Parathyroid adenoma (tissue), 2 donors: ENCODE results near the gene CTSE.
"Not testable (repeated sequence)": the region's sequence is repeated elsewhere in the genome, so short reads cannot be mapped to it uniquely, and the experiment has no call there.

Source experiments
- H2AFZ ChIP-seq: fragments of 300-600 bp; sonication (generic); one replicate; pipeline ENCODE4 v1.7.0; 2017; ENCODE audit warnings: antibody characterized with exemption, mild to moderate bottlenecking
- H3K27ac ChIP-seq: fragments of 300-600 bp; sonication (generic); one replicate; pipeline ENCODE4 v1.7.0; 2017
- H3K27me3 ChIP-seq: fragments of 300-600 bp; sonication (generic); one replicate; pipeline ENCODE4 v1.7.0; 2017; ENCODE audit warnings: low read length; ENCODE audit not compliant: control insufficient read depth, insufficient read depth
- H3K36me3 ChIP-seq: fragments of 300-600 bp; sonication (generic); one replicate; pipeline ENCODE4 v1.7.0; 2017; ENCODE audit warnings: low read length; ENCODE audit not compliant: control insufficient read depth, insufficient read depth
- H3K4me1 ChIP-seq: fragments of 300-600 bp; sonication (generic); one replicate; pipeline ENCODE4 v1.7.0; 2017; ENCODE audit warnings: control low read depth
- H3K4me2 ChIP-seq: fragments of 300-600 bp; sonication (generic); one replicate; pipeline ENCODE4 v1.7.0; 2017; ENCODE audit warnings: low read length
- H3K4me3 ChIP-seq: fragments of 300-600 bp; sonication (generic); one replicate; pipeline ENCODE4 v1.7.0; 2017; ENCODE audit warnings: low read depth, low read length
- H3K79me2 ChIP-seq: fragments of 300-600 bp; sonication (generic); one replicate; pipeline ENCODE4 v1.7.0; 2017; ENCODE audit warnings: control low read depth
- H3K9ac ChIP-seq: fragments of 300-600 bp; sonication (generic); one replicate; pipeline ENCODE4 v1.7.0; 2017; ENCODE audit warnings: mild to moderate bottlenecking
- H3K9me3 ChIP-seq: fragments of 300-600 bp; sonication (generic); one replicate; pipeline ENCODE4 v1.7.0; 2017; ENCODE audit warnings: low read length; ENCODE audit not compliant: control insufficient read depth
- TF ChIP-seq, protein P1 (sequence below): fragments of 300-600 bp; sonication (generic); IDR thresholded peaks from one replicate; pipeline ENCODE4 v1.7.0; 2017; ENCODE audit warnings: antibody characterized with exemption, mild to moderate bottlenecking
- donor health status: primary hyperparathyroidism.

Gene CTSE

DNA sequence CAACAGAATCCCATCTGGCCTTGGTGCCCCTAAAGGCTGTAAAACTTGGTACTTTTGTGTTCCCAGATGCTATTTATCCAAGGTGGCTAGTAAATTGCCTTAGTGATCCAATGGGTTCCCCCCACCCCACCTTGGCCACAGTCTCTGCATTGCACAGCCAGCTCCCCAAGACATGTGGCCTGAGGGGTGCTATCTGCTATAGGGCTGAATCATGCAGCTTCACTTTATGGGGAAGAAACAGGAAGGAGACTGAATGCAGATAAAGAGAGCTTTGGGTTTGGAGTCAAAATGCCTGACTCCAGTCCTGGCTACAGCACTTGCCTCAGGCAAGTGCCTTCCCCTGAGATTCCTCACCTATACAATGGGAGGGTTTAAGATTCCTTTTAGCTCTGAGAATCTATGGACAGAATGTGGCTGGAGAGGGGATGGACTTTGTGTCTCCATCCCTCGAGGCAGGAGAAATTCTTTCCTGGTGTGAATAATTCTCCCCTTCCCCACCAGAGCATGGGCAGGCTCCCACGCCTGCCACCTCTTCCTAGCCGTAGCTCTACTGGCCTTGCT is 35.7 kb upstream of the CTSE start:
- no peak overlapping the region for H3K4me3 ChIP-seq
- H2AFZ ChIP-seq, result no peak overlapping the region
- H3K27me3 ChIP-seq, result no peaks in the 10 kb centered on the region
- TF ChIP-seq, protein P1, sequence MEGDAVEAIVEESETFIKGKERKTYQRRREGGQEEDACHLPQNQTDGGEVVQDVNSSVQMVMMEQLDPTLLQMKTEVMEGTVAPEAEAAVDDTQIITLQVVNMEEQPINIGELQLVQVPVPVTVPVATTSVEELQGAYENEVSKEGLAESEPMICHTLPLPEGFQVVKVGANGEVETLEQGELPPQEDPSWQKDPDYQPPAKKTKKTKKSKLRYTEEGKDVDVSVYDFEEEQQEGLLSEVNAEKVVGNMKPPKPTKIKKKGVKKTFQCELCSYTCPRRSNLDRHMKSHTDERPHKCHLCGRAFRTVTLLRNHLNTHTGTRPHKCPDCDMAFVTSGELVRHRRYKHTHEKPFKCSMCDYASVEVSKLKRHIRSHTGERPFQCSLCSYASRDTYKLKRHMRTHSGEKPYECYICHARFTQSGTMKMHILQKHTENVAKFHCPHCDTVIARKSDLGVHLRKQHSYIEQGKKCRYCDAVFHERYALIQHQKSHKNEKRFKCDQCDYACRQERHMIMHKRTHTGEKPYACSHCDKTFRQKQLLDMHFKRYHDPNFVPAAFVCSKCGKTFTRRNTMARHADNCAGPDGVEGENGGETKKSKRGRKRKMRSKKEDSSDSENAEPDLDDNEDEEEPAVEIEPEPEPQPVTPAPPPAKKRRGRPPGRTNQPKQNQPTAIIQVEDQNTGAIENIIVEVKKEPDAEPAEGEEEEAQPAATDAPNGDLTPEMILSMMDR, result no peak
- no peaks in the 10 kb centered on the region for H3K9me3 ChIP-seq
- no peak overlapping the region for H3K27ac ChIP-seq
- no peak overlapping the region for H3K4me2 ChIP-seq
- no peaks in the 10 kb centered on the region for H3K36me3 ChIP-seq
- no peaks in the 10 kb centered on the region for H3K79me2 ChIP-seq
- no peak overlapping the region for H3K9ac ChIP-seq
- no peaks in the 10 kb centered on the region for H3K4me1 ChIP-seq

DNA sequence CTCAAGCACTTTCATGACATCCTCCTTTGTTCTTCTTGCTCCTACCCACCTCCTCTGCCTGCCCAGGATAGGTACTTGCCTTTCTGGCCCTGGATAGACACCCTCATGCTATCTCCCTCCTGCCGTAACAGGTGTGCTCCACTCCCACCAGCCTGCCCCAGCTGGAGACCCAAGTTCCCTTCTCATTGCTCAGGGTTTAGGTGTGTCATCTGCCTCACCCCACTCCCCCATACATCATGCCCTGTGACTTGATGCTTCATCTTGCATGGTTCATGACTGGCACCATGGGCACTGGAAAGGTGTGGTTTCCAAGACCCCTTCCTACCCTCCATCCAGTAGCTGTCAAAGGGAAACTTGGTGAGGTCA is 35.2 kb upstream of the CTSE start:
- Histone ChIP-seq H3K9ac (no peak overlapping the region), H3K27me3 (no peaks in the 10 kb centered on the region), H2AFZ (no peak overlapping the region), H3K4me3 (no peak overlapping the region), H3K9me3 (no peaks in the 10 kb centered on the region), H3K4me2 (no peak overlapping the region), H3K36me3 (no peaks in the 10 kb centered on the region), H3K4me1 (no peaks in the 10 kb centered on the region), H3K79me2 (no peaks in the 10 kb centered on the region), H3K27ac (no peak overlapping the region)
- TF ChIP-seq, protein P1, result no peak

DNA sequence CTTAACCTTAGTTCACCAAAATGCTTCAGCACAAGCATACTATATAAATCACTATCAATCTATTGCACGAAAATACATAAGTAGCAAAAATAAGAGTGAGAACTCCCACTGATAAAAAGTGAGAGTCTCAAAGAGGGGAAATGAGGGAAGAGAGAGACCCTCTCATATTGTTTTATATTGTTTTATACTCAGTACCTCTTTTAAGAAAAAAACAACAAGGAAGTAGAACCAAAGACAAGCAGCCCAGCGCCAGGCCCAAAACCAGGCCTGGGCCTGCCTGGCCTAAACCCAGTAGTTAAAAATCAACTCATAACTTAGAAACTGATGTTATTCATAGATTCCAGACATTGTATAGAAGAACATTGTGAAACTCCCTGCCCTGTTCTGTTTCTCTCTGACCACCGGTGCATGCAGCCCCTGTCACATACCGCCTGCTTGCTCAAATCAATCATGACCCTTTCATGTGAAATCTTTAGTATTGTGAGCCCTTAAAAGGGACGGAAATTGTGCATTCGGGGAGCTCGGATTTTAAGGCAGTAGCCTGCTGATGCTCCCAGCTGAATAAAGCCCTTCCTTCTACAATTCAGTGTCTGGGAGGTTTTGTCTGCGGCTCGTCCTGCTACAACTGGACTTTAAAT is 34.7 kb upstream of the CTSE start:
- not testable (repeated sequence) for H3K36me3 ChIP-seq, H3K79me2 ChIP-seq, H3K4me2 ChIP-seq, H3K9me3 ChIP-seq, H2AFZ ChIP-seq, H3K4me3 ChIP-seq, H3K27ac ChIP-seq, H3K4me1 ChIP-seq, H3K27me3 ChIP-seq, H3K9ac ChIP-seq

DNA sequence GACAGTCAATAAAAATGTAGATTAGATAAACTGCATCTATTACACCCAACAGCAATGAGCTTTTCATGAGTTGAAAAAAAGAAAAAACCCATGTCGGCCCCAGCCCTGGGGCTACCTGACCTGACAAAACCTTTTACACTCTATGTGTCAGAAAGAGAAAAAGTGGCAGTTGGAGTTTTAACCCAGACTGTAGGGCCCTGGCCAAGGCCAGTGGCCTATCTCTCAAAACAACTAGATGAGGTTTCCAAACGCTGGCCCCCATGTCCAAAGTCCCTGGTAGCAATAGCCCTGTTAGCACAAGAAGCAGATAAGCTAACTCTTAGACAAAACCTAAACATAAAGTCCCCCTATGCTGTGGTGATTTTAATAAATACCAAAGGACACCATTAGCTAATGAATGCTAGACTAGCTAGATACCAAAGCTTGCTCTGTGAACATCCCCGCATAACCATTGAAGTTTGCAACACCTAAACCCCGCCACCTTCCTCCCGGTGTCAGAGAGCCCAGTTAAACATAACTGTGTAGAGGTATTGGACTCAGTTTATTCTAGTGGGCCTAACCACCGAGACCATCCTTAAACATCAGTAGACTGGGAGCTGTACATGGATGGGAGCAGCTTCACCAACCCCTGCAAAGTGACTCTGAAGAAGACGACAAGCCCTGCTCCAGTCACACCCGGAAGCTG is 32.1 kb upstream of the CTSE start:
- H3K9ac ChIP-seq, H3K4me1 ChIP-seq, H2AFZ ChIP-seq, H3K27me3 ChIP-seq, H3K4me3 ChIP-seq, H3K27ac ChIP-seq, H3K9me3 ChIP-seq, H3K36me3 ChIP-seq, H3K4me2 ChIP-seq, H3K79me2 ChIP-seq: not testable (repeated sequence)

DNA sequence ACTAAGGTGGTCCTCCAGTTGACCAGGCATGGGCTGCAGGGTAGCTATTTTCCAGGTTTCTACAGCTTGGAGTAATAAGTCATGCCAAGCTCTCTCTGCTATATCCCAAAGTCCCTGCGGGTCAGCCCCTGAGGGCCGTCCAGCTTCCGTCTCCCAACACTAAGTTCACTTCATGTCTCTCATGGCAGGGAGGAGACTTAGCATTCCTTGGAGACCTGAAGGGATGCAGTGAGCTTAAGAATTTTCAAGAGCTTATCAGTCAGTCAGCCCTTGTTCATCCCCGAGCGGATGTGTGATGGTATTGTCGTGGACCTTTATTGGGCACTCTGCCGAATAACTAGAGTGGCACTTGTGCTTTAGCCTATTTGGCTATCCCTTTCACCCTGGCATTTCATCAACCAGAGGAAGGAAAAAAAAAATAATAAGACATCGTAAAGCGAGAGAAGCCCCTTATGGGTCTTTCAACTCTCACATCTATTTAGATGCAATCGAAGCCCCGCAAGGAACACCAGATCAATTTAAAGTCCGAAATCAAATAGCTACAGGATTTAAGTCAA is 31.5 kb upstream of the CTSE start:
- not testable (repeated sequence) for H3K27me3 ChIP-seq, H3K36me3 ChIP-seq, H3K79me2 ChIP-seq, H3K27ac ChIP-seq, H3K4me2 ChIP-seq, H3K9me3 ChIP-seq, H2AFZ ChIP-seq, H3K9ac ChIP-seq, H3K4me1 ChIP-seq, H3K4me3 ChIP-seq

DNA sequence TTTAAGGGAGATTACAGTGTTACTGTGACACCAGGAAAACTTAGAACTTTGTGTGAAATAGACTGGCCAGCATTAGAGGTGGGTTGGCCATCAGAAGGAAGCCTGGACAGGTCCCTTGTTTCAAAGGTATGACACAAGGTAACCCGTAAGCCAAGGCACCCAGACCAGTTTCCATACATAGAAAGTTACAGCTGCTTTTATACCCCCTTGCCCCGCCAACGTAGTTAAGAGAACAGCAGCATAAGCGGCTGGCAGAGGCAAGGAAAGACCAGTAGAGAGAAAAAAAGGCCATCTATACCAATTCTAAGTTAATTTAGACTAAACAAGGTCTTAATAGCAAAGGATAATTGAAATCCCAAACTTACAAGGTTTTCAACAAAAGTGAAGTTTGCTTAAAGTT is 29.9 kb upstream of the CTSE start:
- not testable (repeated sequence) for H3K4me1 ChIP-seq, H3K27ac ChIP-seq, H3K4me2 ChIP-seq, H3K9ac ChIP-seq, H3K36me3 ChIP-seq, H3K4me3 ChIP-seq, H3K79me2 ChIP-seq, H3K9me3 ChIP-seq, H2AFZ ChIP-seq, H3K27me3 ChIP-seq

DNA sequence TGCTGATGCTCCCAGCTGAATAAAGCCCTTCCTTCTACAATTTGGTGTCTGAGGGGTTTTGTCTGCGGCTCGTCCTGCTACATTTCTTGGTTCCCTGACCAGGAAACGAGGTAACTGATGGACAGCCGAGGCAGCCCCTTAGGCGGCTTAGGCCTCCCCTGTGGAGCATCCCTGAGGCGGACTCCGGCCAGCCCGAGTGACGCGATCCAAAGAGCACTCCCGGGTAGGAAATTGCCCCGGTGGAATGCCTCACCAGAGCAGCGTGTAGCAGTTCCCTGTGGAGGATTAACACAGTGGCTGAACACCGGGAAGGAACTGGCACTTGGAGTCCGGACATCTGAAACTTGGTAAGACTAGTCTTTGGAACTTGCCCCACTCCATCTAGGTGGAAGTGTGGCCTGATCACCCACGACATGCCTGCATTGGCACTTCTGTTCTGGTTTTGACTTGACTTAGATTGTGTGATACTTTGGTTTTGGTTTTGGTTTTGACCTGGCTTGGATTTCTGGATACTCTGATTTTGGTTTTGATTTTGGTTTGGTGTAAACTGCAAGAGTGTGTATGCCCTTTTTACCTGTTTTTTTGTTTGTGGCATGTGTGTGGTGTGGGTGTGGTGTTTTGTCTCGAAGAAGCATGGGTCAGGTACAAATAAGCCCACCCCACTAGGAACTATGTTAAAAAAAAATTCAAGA is 29.4 kb upstream of the CTSE start, which contains the start of gene RHEX:
Gene RHEX, plus strand, starts transcription at position 255 of the 692 bp plus-strand sequence. CDS start 44,656 bp downstream, outside the sequence.
- H3K4me1 ChIP-seq, H3K27me3 ChIP-seq, H3K79me2 ChIP-seq, H2AFZ ChIP-seq, H3K4me3 ChIP-seq, H3K4me2 ChIP-seq, H3K27ac ChIP-seq, H3K9me3 ChIP-seq, H3K36me3 ChIP-seq, H3K9ac ChIP-seq: not testable (repeated sequence)

DNA sequence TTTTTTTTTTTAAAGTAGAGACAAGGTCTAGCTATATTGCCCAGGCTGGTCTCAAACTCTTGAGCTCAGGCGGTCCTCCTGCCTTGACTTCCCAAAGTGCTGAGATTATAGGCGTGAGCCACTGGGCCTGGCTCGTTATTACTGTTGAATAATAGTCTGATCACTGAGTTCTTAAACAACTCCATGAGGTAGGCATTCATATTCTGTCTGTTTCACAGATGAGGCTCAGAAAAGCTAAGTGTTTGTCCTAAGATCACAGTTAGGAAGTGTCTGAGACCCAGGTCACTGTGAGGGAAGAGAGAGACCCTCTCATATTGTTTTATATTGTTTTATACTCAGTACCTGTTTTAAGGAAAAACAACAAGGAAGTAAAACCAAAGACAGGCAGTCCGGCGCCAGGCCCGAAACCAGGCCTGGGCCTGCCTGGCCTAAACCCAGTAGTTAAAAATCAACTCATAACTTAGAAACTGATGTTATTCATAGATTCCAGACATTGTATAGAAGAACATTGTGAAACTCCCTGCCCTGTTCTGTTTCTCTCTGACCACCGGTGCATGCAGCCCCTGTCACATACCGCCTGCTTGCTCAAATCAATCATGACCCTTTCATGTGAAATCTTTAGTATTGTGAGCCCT is 28.7 kb upstream of the CTSE start:
- H3K36me3 ChIP-seq, H3K4me2 ChIP-seq, H3K9ac ChIP-seq, H3K4me1 ChIP-seq, H3K79me2 ChIP-seq, H3K4me3 ChIP-seq, H2AFZ ChIP-seq, H3K27ac ChIP-seq, H3K27me3 ChIP-seq, H3K9me3 ChIP-seq: not testable (repeated sequence)
